GM12878 (cell line): ENCODE data around the gene CDX1. TPM values are rescaled to one million over a fixed set of nuclear protein-coding genes. Genes with fewer than 3 reads are reported as not detected.

ENCODE experiments used
- ATAC-seq: fragments of 200-7000 bp; cut with Tn5 transposase; 3 replicates; pipeline ENCODE4 v1.9.1; 2020; ENCODE audit warnings: mild to moderate bottlenecking, moderate library complexity
- BruUV-seq: library from RNA; stranded (reverse); fragments of 400-500 nt; replicated peaks from 2 replicates; lab custom pipeline; 2021; lab: Mats Ljungman, UMichigan
- CTCF ChIA-PET: fragments of 300-600 bp; sonication (Branson Sonifier 250); formaldehyde crosslinking; extraction: SDS; loops from one replicate; lab custom pipeline; 2021; ENCODE audit warnings: inconsistent platforms; lab: Yijun Ruan, JAX
- POLR2A ChIA-PET: fragments of 350-600 bp; formaldehyde crosslinking; extraction: SDS; loops from one replicate; lab custom pipeline; 2021; ENCODE audit warnings: inconsistent platforms; lab: Charles Lee
- RAD21 ChIA-PET: fragments of 300-600 bp; sonication (Branson Sonifier 250); formaldehyde crosslinking; loops from one replicate; lab custom pipeline; 2023; ENCODE audit warnings: antibody characterized with exemption; ENCODE audit not compliant: unreplicated experiment; lab: Charles Lee
- SMC1A ChIA-PET: fragments of 300-600 bp; sonication (Branson Sonifier 250); formaldehyde crosslinking; loops from one replicate; lab custom pipeline; 2023; ENCODE audit not compliant: unreplicated experiment, uncharacterized antibody; lab: Charles Lee
- DNase-seq: peaks from one replicate; pipeline ENCODE4 v3.0.0-alpha.2; 2011; ENCODE audit warnings: low read depth, low spot score
- FAIRE-seq: peaks from 3 replicates; lab custom pipeline; 2011; peaks lifted over from hg19 to GRCh38; lab: Jason Lieb, UNC
- H2AFZ ChIP-seq: 2 replicates; pipeline ENCODE4 v1.6.0; 2011; ENCODE audit warnings: low read depth, low read length, control low read depth; ENCODE audit not compliant: control insufficient read depth
- H3K27ac ChIP-seq: 2 replicates; pipeline ENCODE4 v1.5.1; 2011; ENCODE audit warnings: control low read depth; ENCODE audit not compliant: control insufficient read depth, insufficient read depth
- H3K27me3 ChIP-seq, 2 experiments: replicated peaks in 1 of 2; 2 replicates each; pipeline versions ENCODE4 v1.6.0 to v1.6.1; 2011; ENCODE audit warnings: low read length in 1 of 2; ENCODE audit not compliant: control insufficient read depth in 2 of 2, insufficient read depth in 2 of 2
- H3K36me3 ChIP-seq, 2 experiments: 2 replicates each; pipeline ENCODE4 v1.5.1; 2011; ENCODE audit warnings: low read length in 1 of 2; ENCODE audit not compliant: control insufficient read depth in 2 of 2, insufficient read depth in 2 of 2
- H3K4me1 ChIP-seq: 2 replicates; pipeline ENCODE4 v1.6.1; 2011; ENCODE audit warnings: mild to moderate bottlenecking, low read length, moderate library complexity, mixed read lengths; ENCODE audit not compliant: control insufficient read depth, insufficient read depth
- H3K4me2 ChIP-seq: 2 replicates; pipeline ENCODE4 v1.6.0; 2011; ENCODE audit warnings: control low read depth; ENCODE audit not compliant: control insufficient read depth, insufficient read depth
- H3K4me3 ChIP-seq: fragments of 200-600 bp; sonication (generic); 2 replicates; pipeline ENCODE4 v1.5.1; 2016
- H3K79me2 ChIP-seq: 2 replicates; pipeline ENCODE4 v1.6.0; 2011; ENCODE audit warnings: low read length; ENCODE audit not compliant: control insufficient read depth, insufficient read depth
- H3K9ac ChIP-seq: 2 replicates; pipeline ENCODE4 v1.8.0; 2011; ENCODE audit warnings: low read length, control low read depth, mixed read lengths; ENCODE audit not compliant: control insufficient read depth, insufficient read depth
- H3K9me3 ChIP-seq: replicated peaks from 3 replicates; pipeline ENCODE4 v1.5.1; 2011; ENCODE audit warnings: mild to moderate bottlenecking, low read length; ENCODE audit not compliant: control insufficient read depth, insufficient read depth
- H4K20me1 ChIP-seq: 2 replicates; pipeline ENCODE4 v1.6.0; 2011; ENCODE audit not compliant: control insufficient read depth, insufficient read depth
- ATF2 ChIP-seq: IDR thresholded peaks from 2 replicates; pipeline ENCODE4 v1.6.1; 2012; ENCODE audit warnings: low read length, inconsistent platforms
- CREM ChIP-seq: IDR thresholded peaks from 2 replicates; pipeline ENCODE4 v1.6.1; 2014; ENCODE audit warnings: antibody characterized with exemption, low read depth
- E4F1 ChIP-seq: fragments of 450-650 bp; IDR thresholded peaks from 2 replicates; pipeline ENCODE4 v1.6.1; 2018; ENCODE audit warnings: borderline replicate concordance, mild to moderate bottlenecking; ENCODE audit not compliant: partially characterized antibody
- FOXM1 ChIP-seq: IDR thresholded peaks from 2 replicates; pipeline ENCODE4 v1.6.1; 2012; ENCODE audit warnings: low read depth, mild to moderate bottlenecking, inconsistent platforms, low read length, moderate library complexity
- MAX ChIP-seq: IDR thresholded peaks from 2 replicates; pipeline ENCODE4 v1.6.1; 2012; ENCODE audit warnings: low read depth, low read length, improper control_type of control experiment
- MEF2A ChIP-seq: IDR thresholded peaks from 2 replicates; pipeline ENCODE4 v1.6.1; 2011; ENCODE audit warnings: low read depth, mild to moderate bottlenecking, low read length, moderate library complexity; ENCODE audit not compliant: insufficient read depth
- MYC ChIP-seq: IDR thresholded peaks from 2 replicates; pipeline ENCODE4 v1.6.1; 2011; ENCODE audit warnings: mild to moderate bottlenecking, low read length, moderate library complexity, inconsistent platforms; ENCODE audit not compliant: insufficient read depth, insufficient replicate concordance, insufficient read length, severe bottlenecking
- NR2C2 ChIP-seq: IDR thresholded peaks from 2 replicates; pipeline ENCODE4 v1.6.1; 2011; ENCODE audit warnings: borderline replicate concordance, low read depth; ENCODE audit not compliant: control insufficient read depth, insufficient read length
- NRF1 ChIP-seq: conservative IDR thresholded peaks from 2 replicates; pipeline ENCODE4 v1.6.1; 2011; ENCODE audit warnings: mild to moderate bottlenecking, low read depth, low read length, improper control_type of control experiment
- RBBP5 ChIP-seq: fragments of 200-600 bp; sonication (generic); conservative IDR thresholded peaks from 2 replicates; pipeline ENCODE4 v1.6.1; 2016
- RCOR1 ChIP-seq: conservative IDR thresholded peaks from 2 replicates; pipeline ENCODE4 v1.6.1; 2012; ENCODE audit warnings: low read depth, low read length, improper control_type of control experiment
- TAF1 ChIP-seq: IDR thresholded peaks from 2 replicates; pipeline ENCODE4 v1.6.1; 2011; ENCODE audit warnings: mild to moderate bottlenecking, low read depth, low read length, borderline replicate concordance
- USF1 ChIP-seq: IDR thresholded peaks from 2 replicates; pipeline ENCODE4 v1.6.1; 2011; ENCODE audit warnings: borderline replicate concordance, low read depth, mild to moderate bottlenecking, moderate library complexity, mixed read lengths, low read length; ENCODE audit not compliant: insufficient read depth; ENCODE audit errors: extremely low read length
- ZNF384 ChIP-seq: IDR thresholded peaks from 2 replicates; pipeline ENCODE4 v1.6.1; 2012; ENCODE audit warnings: low read depth, mild to moderate bottlenecking, low read length, improper control_type of control experiment, borderline replicate concordance
- ZNF622 ChIP-seq: fragments of 450-650 bp; IDR thresholded peaks from 2 replicates; pipeline ENCODE4 v1.6.1; 2017; ENCODE audit warnings: mild to moderate bottlenecking, inconsistent platforms
- WGBS: methylation state at CpG from one replicate; pipeline ENCODE4 v1.1.6; 2016; ENCODE audit warnings: low lambda C conversion rate; ENCODE audit not compliant: insufficient replicate concordance, insufficient coverage; ENCODE audit errors: missing lambda C conversion rate; 5-methylcytosine and 5-hydroxymethylcytosine counted together
- in situ Hi-C: fragments of 300-500 bp; cut with MboI; formaldehyde crosslinking; loops from 9 replicates; pipeline ENCODE4 v1.14.3; 2018; ENCODE audit warnings: mixed read lengths
- intact Hi-C: fragments of 100-400 bp; cut with micrococcal nuclease; formaldehyde crosslinking; loops from one replicate; pipeline ENCODE4 v1.14.2; 2022; ENCODE audit not compliant: unreplicated experiment
- polyA plus RNA-seq, 11 experiments: library from polyadenylated mRNA; depleted of rRNA in 4 of 11; unstranded in 6 of 11; stranded (reverse) in 5 of 11; fragments of >200 nt; fragmentation: Nextera tagmentation in 4 of 11; fragmentation: Illumina TruSeq in 1 of 11; extraction: Ambion mirVana in 4 of 11; extraction: Trizol in 1 of 11; gene quantifications; 1 replicate in 1 of 11; 2 replicates in 10 of 11; pipeline versions ENCODE4 v1.2.1 to v1.2.3, GENCODE V29; 2011 to 2016; ENCODE audit warnings: inconsistent platforms in 2 of 11, missing spikeins in 2 of 11, low read depth in 1 of 11
- total RNA-seq, 4 experiments: library from RNA; depleted of rRNA in 3 of 4; stranded (reverse); fragments of >200 nt in 3 of 4; fragmentation: Illumina TruSeq in 1 of 4; extraction: Trizol in 1 of 4; gene quantifications; 2 replicates each; pipeline versions ENCODE4 v1.2.1 to v1.2.3, GENCODE V29; 2013 to 2021

CDX1 gene
- total and polyA plus RNA-seq, 10 of the 15 experiments (the other 5 are each of a cell fraction or from before 2014, with no cell fraction given) = not detected

GRCh38 chr5:150190503-150190979 is 24.0 kb downstream of the CDX1 start (continued):
- no peak for TF ChIP-seq E4F1
- TF ChIP-seq ZNF622 = no peak
- no peak for TF ChIP-seq MYC

- RAD21 ChIA-PET = no interaction called here
- in situ Hi-C loops (no loop called here), intact Hi-C loops (no loop called here)
- Histone ChIP-seq H3K9ac (no peak overlapping the region), H3K4me3 (no peak overlapping the region), H2AFZ (no peak overlapping the region), H3K4me1 (no peaks in the 10 kb centered on the region), H3K27ac (no peak overlapping the region), H4K20me1 (no peaks in the 10 kb centered on the region; the same call in 1 of the 2 replicates), H3K9me3 (no peaks in the 10 kb centered on the region), H3K27me3 (peaks cover 0 to 5% of the 10 kb centered on the region in 2 experiments; a peak in 3 of 4 replicates), H3K36me3 (no peaks in the 10 kb centered on the region), H3K4me2 (no peak overlapping the region), H3K79me2 (no peaks in the 10 kb centered on the region)
- no TSS peak for BruUV-seq
- no peak for TF ChIP-seq CREM
- TF ChIP-seq ATF2 = no peak
- TF ChIP-seq FOXM1 = no peak
- no peak for TF ChIP-seq NR2C2
- no peak for TF ChIP-seq USF1
- no peak for TF ChIP-seq MAX
- TF ChIP-seq ZNF384 = no peak
- TF ChIP-seq RBBP5 = no peak
- no peak for TF ChIP-seq MEF2A
- no peak for TF ChIP-seq RCOR1
- no peak for TF ChIP-seq TAF1
- no peak for TF ChIP-seq NRF1
- 33% methylated on average over 2 of the region's 2 CpGs for WGBS
- no peak for DNase-seq
- POLR2A ChIA-PET = no interaction called here
- CTCF ChIA-PET = no interaction called here
- SMC1A ChIA-PET = interaction anchor here (0.7 kb wide), 1 partner anchor 12 kb away, joined by 3 read pairs; no protein-coding TSS in a partner anchor
- no peak for FAIRE-seq
- ATAC-seq = no peak
Observed at GRCh38 chr5:150190987-150191386, 24.4 kb downstream of the CDX1 start.
